H1 (cell line): ENCODE results near the gene PSMG2. TPM values are rescaled to one million over a fixed set of nuclear protein-coding genes. Genes with fewer than 3 reads are reported as not detected.
A peak's percentile ranks its signal among the peaks of the same experiment; 100 is the strongest.

Experiments used
- CTCF ChIA-PET: fragments of 300-600 bp; sonication (Branson Sonifier 250); formaldehyde crosslinking; loops from one replicate; lab custom pipeline; 2021; ENCODE audit not compliant: partially characterized antibody; lab: Charles Lee
- POLR2A ChIA-PET: fragments of 300-600 bp; sonication (Branson Sonifier 250); formaldehyde crosslinking; loops from one replicate; lab custom pipeline; 2021; ENCODE audit warnings: inconsistent platforms; ENCODE audit not compliant: partially characterized antibody; lab: Charles Lee
- DNase-seq, 2 experiments: peaks; one replicate each; pipeline versions ENCODE4 v3.0.0 to v3.0.0-alpha.2; 2010 to 2022; ENCODE audit warnings: low spot score in 2 of 2, low read depth in 1 of 2, mixed read lengths in 1 of 2
- FAIRE-seq: peaks from 2 replicates; lab custom pipeline; 2011; peaks lifted over from hg19 to GRCh38; lab: Jason Lieb, UNC
- H2AFZ ChIP-seq: 2 replicates; pipeline ENCODE4 v1.8.1; 2012; ENCODE audit warnings: low read length, inconsistent platforms
- H2AK5ac ChIP-seq: 2 replicates; pipeline ENCODE4 v1.6.1; 2013; ENCODE audit warnings: low read depth, low read length
- H2BK120ac ChIP-seq: replicated peaks from 2 replicates; pipeline ENCODE3; 2013; ENCODE audit warnings: low read depth, low read length, inconsistent platforms
- H2BK12ac ChIP-seq: 2 replicates; pipeline ENCODE4 v1.6.1; 2013; ENCODE audit warnings: low read depth, low read length
- H2BK15ac ChIP-seq: 2 replicates; pipeline ENCODE4 v1.6.1; 2013; ENCODE audit warnings: low read length
- H2BK20ac ChIP-seq: 2 replicates; pipeline ENCODE4 v1.6.1; 2013; ENCODE audit warnings: low read length
- H2BK5ac ChIP-seq: 2 replicates; pipeline ENCODE4 v1.6.1; 2013; ENCODE audit warnings: low read depth, low read length
- H3K14ac ChIP-seq: 2 replicates; pipeline ENCODE4 v1.6.1; 2013; ENCODE audit warnings: inconsistent platforms; ENCODE audit not compliant: insufficient read length
- H3K18ac ChIP-seq: 2 replicates; pipeline ENCODE4 v1.6.1; 2013; ENCODE audit warnings: low read length; ENCODE audit errors: extremely low read depth
- H3K23ac ChIP-seq: 2 replicates; pipeline ENCODE4 v1.6.1; 2013; ENCODE audit warnings: inconsistent platforms; ENCODE audit not compliant: insufficient read length
- H3K23me2 ChIP-seq: 2 replicates; pipeline ENCODE4 v1.6.1; 2013; ENCODE audit warnings: low read depth, low read length
- H3K27ac ChIP-seq: 2 replicates; pipeline ENCODE4 v1.6.1; 2011; ENCODE audit warnings: low read depth, low read length, inconsistent platforms
- H3K27me3 ChIP-seq, 4 experiments: replicated peaks in 1 of 4; 1 replicate in 1 of 4; 2 replicates in 3 of 4; pipeline versions ENCODE4 v1.6.1 to v1.8.1; 2011 to 2013; ENCODE audit warnings: low read length in 3 of 4, mild to moderate bottlenecking in 3 of 4, inconsistent platforms in 2 of 4, mixed read lengths in 2 of 4, moderate library complexity in 1 of 4; ENCODE audit not compliant: control insufficient read depth in 3 of 4, insufficient read depth in 3 of 4; ENCODE audit errors: extremely low read depth in 1 of 4
- H3K36me3 ChIP-seq, 4 experiments: 2 replicates each; pipeline versions ENCODE4 v1.6.1 to v1.8.1; 2011 to 2013; ENCODE audit warnings: mild to moderate bottlenecking in 4 of 4, low read length in 3 of 4, moderate library complexity in 2 of 4, control low read depth in 1 of 4, inconsistent platforms in 1 of 4; ENCODE audit not compliant: insufficient read depth in 4 of 4, control insufficient read depth in 2 of 4
- H3K4ac ChIP-seq: replicated peaks from 2 replicates; pipeline ENCODE3; 2013; ENCODE audit warnings: low read length, low read depth, mixed read lengths, inconsistent platforms; ENCODE audit not compliant: insufficient read length
- H3K4me1 ChIP-seq, 4 experiments: replicated peaks in 1 of 4; 1 replicate in 1 of 4; 2 replicates in 3 of 4; pipeline versions ENCODE4 v1.6.1 to v1.8.1; 2011 to 2013; ENCODE audit warnings: low read length in 3 of 4, inconsistent platforms in 2 of 4, mixed read lengths in 1 of 4; ENCODE audit not compliant: insufficient read depth in 4 of 4, control insufficient read depth in 3 of 4
- H3K4me2 ChIP-seq, 2 experiments: 2 replicates each; pipeline versions ENCODE4 v1.6.1 to v1.8.1; 2011 to 2013; ENCODE audit warnings: low read depth in 2 of 2, low read length in 2 of 2, control low read depth in 1 of 2, inconsistent platforms in 1 of 2, mild to moderate bottlenecking in 1 of 2; ENCODE audit not compliant: insufficient read depth in 1 of 2
- H3K4me3 ChIP-seq, 4 experiments: fragments of 200-600, 300-600 bp in 1 of 4; sonication (generic), shearing (Covaris generic), sonication (Bioruptor Twin) in 1 of 4; 2 replicates each; pipeline versions ENCODE4 v1.5.1 to v1.8.1; 2011 to 2016; ENCODE audit warnings: low read length in 4 of 4, low read depth in 3 of 4, control low read depth in 2 of 4, inconsistent platforms in 2 of 4, mild to moderate bottlenecking in 2 of 4, mixed read lengths in 1 of 4, moderate library complexity in 1 of 4; ENCODE audit not compliant: insufficient read depth in 2 of 4; ENCODE audit errors: extremely low read depth in 1 of 4
- H3K56ac ChIP-seq: replicated peaks from 2 replicates; pipeline ENCODE3; 2013; ENCODE audit warnings: low read depth, mild to moderate bottlenecking, mixed read lengths, low read length, inconsistent platforms; ENCODE audit not compliant: insufficient read length
- H3K79me1 ChIP-seq: 2 replicates; pipeline ENCODE4 v1.6.1; 2013; ENCODE audit warnings: low read depth, low read length, control low read depth
- H3K79me2 ChIP-seq, 2 experiments: 2 replicates each; pipeline versions ENCODE4 v1.6.1 to v1.8.1; 2012 to 2013; ENCODE audit warnings: low read length in 2 of 2, mild to moderate bottlenecking in 2 of 2, inconsistent platforms in 1 of 2; ENCODE audit not compliant: insufficient read depth in 2 of 2, control insufficient read depth in 1 of 2
- H3K9ac ChIP-seq, 4 experiments: replicated peaks in 1 of 4; 1 replicate in 1 of 4; 2 replicates in 3 of 4; pipeline versions ENCODE4 v1.6.1 to v1.8.1; 2011 to 2013; ENCODE audit warnings: low read depth in 3 of 4, low read length in 3 of 4, control low read depth in 2 of 4, mild to moderate bottlenecking in 2 of 4, moderate library complexity in 2 of 4, inconsistent platforms in 1 of 4; ENCODE audit errors: extremely low read depth in 1 of 4
- H3K9me3 ChIP-seq, 2 experiments: 2 replicates each; pipeline versions ENCODE4 v1.6.1 to v1.8.1; 2012 to 2013; ENCODE audit warnings: mild to moderate bottlenecking in 2 of 2, moderate library complexity in 2 of 2, control low read depth in 1 of 2, inconsistent platforms in 1 of 2, low read depth in 1 of 2, low read length in 1 of 2, mixed read lengths in 1 of 2; ENCODE audit not compliant: insufficient read depth in 2 of 2
- H4K20me1 ChIP-seq, 2 experiments: replicated peaks in 1 of 2; 2 replicates each; pipeline versions ENCODE3 to v1.8.1; 2011 to 2013; ENCODE audit warnings: inconsistent platforms in 2 of 2, low read length in 2 of 2, mild to moderate bottlenecking in 1 of 2; ENCODE audit not compliant: insufficient read depth in 2 of 2, control insufficient read depth in 1 of 2
- H4K5ac ChIP-seq: 2 replicates; pipeline ENCODE4 v1.6.1; 2013; ENCODE audit warnings: low read length, low read depth, mixed read lengths, inconsistent platforms; ENCODE audit not compliant: insufficient read length
- H4K8ac ChIP-seq: 2 replicates; pipeline ENCODE4 v1.8.0; 2013; ENCODE audit warnings: mild to moderate bottlenecking, moderate library complexity, low read length, inconsistent platforms; ENCODE audit not compliant: insufficient read depth; ENCODE audit errors: extremely low read depth
- H4K91ac ChIP-seq: replicated peaks from 2 replicates; pipeline ENCODE3; 2013; ENCODE audit warnings: low read length, mixed read lengths, inconsistent platforms; ENCODE audit not compliant: insufficient read length
- ASH2L ChIP-seq: fragments of 200-600, 300-600 bp; sonication (generic); IDR thresholded peaks from one replicate; pipeline ENCODE4 v1.7.1; 2017; ENCODE audit warnings: low read length
- CBX8 ChIP-seq: fragments of 300-800, 300-1000 bp; sonication (generic); IDR thresholded peaks from 2 replicates; pipeline ENCODE4 v1.7.1; 2016; ENCODE audit warnings: low read depth, low read length, borderline replicate concordance
- CTCF ChIP-seq, 3 experiments: IDR thresholded peaks; 1 replicate in 2 of 3; 2 replicates in 1 of 3; pipeline versions ENCODE4 v1.5.1 to v1.6.1; 2011; ENCODE audit warnings: low read length in 3 of 3, mild to moderate bottlenecking in 3 of 3, inconsistent platforms in 2 of 3, low read depth in 1 of 3, moderate library complexity in 1 of 3; ENCODE audit not compliant: insufficient read depth in 1 of 3; ENCODE audit errors: control extremely low read depth in 1 of 3
- EZH2 ChIP-seq: fragments of 200-600 bp; sonication (generic); IDR thresholded peaks from 2 replicates; pipeline ENCODE4 v1.7.1; 2012; ENCODE audit warnings: low read depth, mild to moderate bottlenecking, moderate library complexity, low read length, inconsistent platforms; ENCODE audit not compliant: severe bottlenecking
- HDAC6 ChIP-seq: IDR thresholded peaks from one replicate; pipeline ENCODE4 v1.7.1; 2012; ENCODE audit warnings: low read depth, mild to moderate bottlenecking, inconsistent platforms, low read length, moderate library complexity
- JUND ChIP-seq: IDR thresholded peaks from 2 replicates; pipeline ENCODE4 v1.6.1; 2011; ENCODE audit warnings: mild to moderate bottlenecking, improper control_type of control experiment, low read length
- RBBP5 ChIP-seq: IDR thresholded peaks from 2 replicates; pipeline ENCODE4 v1.7.1; 2012; ENCODE audit warnings: low read depth, mild to moderate bottlenecking, inconsistent platforms, low read length, moderate library complexity, borderline replicate concordance
- SAP30 ChIP-seq: fragments of 300-600 bp; sonication (generic); IDR thresholded peaks from 2 replicates; pipeline ENCODE4 v1.7.1; 2012; ENCODE audit warnings: low read length, moderate library complexity, mild to moderate bottlenecking, inconsistent platforms; ENCODE audit not compliant: insufficient read depth, insufficient replicate concordance
- SUZ12 ChIP-seq: fragments of 200-600 bp; sonication (generic); IDR thresholded peaks from 2 replicates; pipeline ENCODE4 v1.6.1; 2012; ENCODE audit warnings: mild to moderate bottlenecking, inconsistent platforms, low read length, moderate library complexity, mixed read lengths
- WGBS, 2 experiments: shearing (Covaris generic) in 1 of 2; methylation state at CpG; one replicate each; pipeline versions ENCODE4 v1.1.6 to v1.1.7; 2013 to 2015; ENCODE audit warnings: low lambda C conversion rate in 2 of 2, mixed read lengths in 2 of 2, inconsistent platforms in 1 of 2, low coverage in 1 of 2, missing lambda C conversion rate in 1 of 2; ENCODE audit not compliant: insufficient replicate concordance in 2 of 2, insufficient coverage in 1 of 2, insufficient read length in 1 of 2; ENCODE audit errors: extremely low coverage in 1 of 2, missing lambda C conversion rate in 1 of 2; 5-methylcytosine and 5-hydroxymethylcytosine counted together
- polyA plus RNA-seq, 7 experiments: library from polyadenylated mRNA; depleted of rRNA in 3 of 7; stranded (reverse) in 5 of 7; unstranded in 2 of 7; fragments of >200 nt in 5 of 7; fragments of 200-250 nt in 2 of 7; gene quantifications; 1 replicate in 5 of 7; 2 replicates in 1 of 7; 4 replicates in 1 of 7; pipeline versions ENCODE4 v1.2.1 to v1.2.3, GENCODE V29; 2011 to 2013; ENCODE audit warnings: missing spikeins in 2 of 7, mixed read lengths in 2 of 7
- total RNA-seq: library from RNA; stranded (reverse); fragmentation: NEBNext Ultra II Directional; extraction: Animal tissue kit (Norgen Biotek cat#: 25700); gene quantifications from 2 replicates; pipeline ENCODE4 v1.2.1, GENCODE V29; 2021

Gene PSMG2
- total and polyA plus RNA-seq, 2 of the 8 experiments (the other 6 are each of a cell fraction or from before 2014, with no cell fraction given): 52.9 to 79.3 TPM

DNA sequence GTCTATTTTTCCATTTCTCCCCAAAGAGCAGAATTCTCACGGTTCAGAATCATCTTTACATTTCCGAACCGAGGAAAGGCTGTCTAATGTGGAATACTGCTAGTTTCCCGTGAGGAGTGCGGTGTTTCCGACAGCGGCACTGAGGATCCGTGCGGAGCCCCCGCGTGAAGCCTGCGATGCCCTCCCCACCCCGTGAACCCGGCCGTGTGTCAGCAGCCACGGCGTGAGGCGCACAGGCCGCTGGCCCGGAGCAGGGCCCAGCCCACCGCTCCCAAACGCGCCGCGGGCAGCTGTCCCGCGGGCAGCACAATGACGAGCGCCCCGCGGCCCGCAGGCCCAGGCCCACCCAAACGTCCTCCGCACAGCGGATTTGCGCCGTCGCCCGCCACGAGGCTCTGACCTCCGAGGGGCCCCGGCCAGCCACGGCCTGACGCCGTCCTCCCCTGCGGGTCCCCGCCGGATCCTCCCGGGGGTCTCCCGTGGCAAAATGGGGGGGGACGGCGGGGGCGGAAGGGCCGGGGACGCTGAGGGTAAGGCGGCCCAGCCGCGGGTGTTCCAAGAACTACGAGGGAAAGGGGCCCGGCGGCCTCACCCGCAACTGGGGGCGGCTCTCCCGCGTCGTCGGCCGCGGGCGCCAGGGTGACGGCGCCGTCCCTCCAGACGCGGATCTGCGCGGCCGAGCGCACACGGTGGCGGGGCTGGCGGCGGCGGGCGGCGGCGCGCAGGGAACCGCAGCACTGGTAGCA is 45.7 kb upstream of the PSMG2 start:
- H3K14ac ChIP-seq: no peak overlapping the region
- no peak overlapping the region for H4K91ac ChIP-seq
- no peaks in the 10 kb centered on the region; the same call in 1 of the 2 replicates for H3K23me2 ChIP-seq
- no peak overlapping the region for H3K23ac ChIP-seq
- no peak overlapping the region for H2BK12ac ChIP-seq
- no peak overlapping the region for H2AK5ac ChIP-seq
- no peak overlapping the region for H2BK20ac ChIP-seq
- peak overlapping the region; percentile 70 to 88 for H3K4me2 ChIP-seq
- ChIA-PET POLR2A (interaction anchor here (1.4 kb wide), 1 partner anchor 249 kb away, joined by 3 read pairs; the partner anchor contains the start of gene PRELID3A), CTCF (no interaction called here)
- peak overlapping the region; percentile 51 for H4K8ac ChIP-seq
- H3K9ac ChIP-seq: peak overlapping the region in 2 of 4 experiments; percentile 48 to 82; a peak in 1 of 7 replicates
- H4K5ac ChIP-seq: no peak overlapping the region
- FAIRE-seq (no peak), DNase-seq (peak in 1 of 2 experiments; percentile 54)
- peak overlapping the region; percentile 61 to 90 (median 74) for H3K4me3 ChIP-seq
- no peaks in the 10 kb centered on the region for H3K79me1 ChIP-seq
- H3K27ac ChIP-seq: no peak overlapping the region
- no peak overlapping the region for H3K56ac ChIP-seq
- 5% methylated on average over 42 of the region's 89 CpGs; no CpG with 5 or more reads in 1 of the 2 experiments for WGBS, 2 experiments
- H3K27me3 ChIP-seq: peaks cover 0 to 12% (median 5%) of the 10 kb centered on the region in 4 experiments; a peak in 5 of 7 replicates
- H2BK5ac ChIP-seq: no peak overlapping the region
- H3K18ac ChIP-seq: no peak overlapping the region
- H3K79me2 ChIP-seq: peaks cover 0 to 33% of the 10 kb centered on the region in 2 experiments; a peak in 2 of 4 replicates
- H4K20me1 ChIP-seq: peaks cover 0 to 1% of the 10 kb centered on the region in 2 experiments
- peaks cover 0 to 5% (median 2%) of the 10 kb centered on the region in 4 experiments; a peak in 3 of 7 replicates for H3K4me1 ChIP-seq
- H3K36me3 ChIP-seq: no peaks in the 10 kb centered on the region
- no peaks in the 10 kb centered on the region for H3K9me3 ChIP-seq
- no peak overlapping the region for H3K4ac ChIP-seq
- no peak overlapping the region for H2BK15ac ChIP-seq
- H2AFZ ChIP-seq: no peak overlapping the region
- no peak overlapping the region for H2BK120ac ChIP-seq
- no peak for TF ChIP-seq CTCF (IDR thresholded peaks at IDR 0.05; ENCODE audit: control extremely low read depth in 1 of 3, insufficient read depth in 1 of 3, low read depth in 1 of 3, low read length in 3 of 3)
- TF ChIP-seq JUND: no peak
- no peak for TF ChIP-seq HDAC6
- TF ChIP-seq SAP30: no peak
- TF ChIP-seq CBX8: no peak
- TF ChIP-seq RBBP5: peak; percentile 71; the same call in 1 of the 2 replicates
- TF ChIP-seq EZH2: peak; percentile 53
- TF ChIP-seq SUZ12: peak; percentile 66; the same call in 1 of the 2 replicates
- peak; percentile 61 for TF ChIP-seq ASH2L
